Stimulated activated naive B cell treated with anti-CD40 and anti-IgM and Interleukin-4, amounts not matched to agents 10 μg/mL and 1 μg/mL and 100 μg/mL, for 72 hours (primary cell): ENCODE data around the gene ATXN1.
A peak's percentile ranks its signal among the peaks of the same experiment; 100 is the strongest.

ENCODE experiments used
- ATAC-seq, 2 donors: fragments of 150-1000 bp; cut with Tn5 transposase; replicated peaks; 2 replicates each; pipeline ENCODE4 v1.10.0; 2021; ENCODE audit warnings: moderate library complexity in 1 of 2
- DNase-seq: peaks from one replicate; pipeline ENCODE4 v3.0.0; 2021
- H3K27ac Mint-ChIP-seq: one replicate; pipeline ENCODE4 v1.8.0; 2022; ENCODE audit warnings: mild to moderate bottlenecking, mixed read lengths
- H3K27me3 Mint-ChIP-seq, 2 donors: one replicate each; pipeline ENCODE4 v1.8.0; 2022; ENCODE audit warnings: mixed read lengths in 2 of 2
- H3K36me3 Mint-ChIP-seq, 2 donors: one replicate each; pipeline ENCODE4 v1.8.0; 2022; ENCODE audit warnings: mixed read lengths in 2 of 2, mild to moderate bottlenecking in 1 of 2
- H3K4me1 Mint-ChIP-seq, 2 donors: one replicate each; pipeline ENCODE4 v1.8.0; 2022; ENCODE audit warnings: mixed read lengths in 2 of 2, mild to moderate bottlenecking in 1 of 2
- H3K4me3 Mint-ChIP-seq, 2 donors: one replicate each; pipeline ENCODE4 v1.8.0; 2022; ENCODE audit warnings: mild to moderate bottlenecking in 2 of 2, mixed read lengths in 2 of 2, moderate library complexity in 1 of 2
- H3K9me3 Mint-ChIP-seq, 2 donors: one replicate each; pipeline ENCODE4 v1.8.0; 2022; ENCODE audit warnings: mixed read lengths in 2 of 2, mild to moderate bottlenecking in 1 of 2

ATXN1 gene

DNA sequence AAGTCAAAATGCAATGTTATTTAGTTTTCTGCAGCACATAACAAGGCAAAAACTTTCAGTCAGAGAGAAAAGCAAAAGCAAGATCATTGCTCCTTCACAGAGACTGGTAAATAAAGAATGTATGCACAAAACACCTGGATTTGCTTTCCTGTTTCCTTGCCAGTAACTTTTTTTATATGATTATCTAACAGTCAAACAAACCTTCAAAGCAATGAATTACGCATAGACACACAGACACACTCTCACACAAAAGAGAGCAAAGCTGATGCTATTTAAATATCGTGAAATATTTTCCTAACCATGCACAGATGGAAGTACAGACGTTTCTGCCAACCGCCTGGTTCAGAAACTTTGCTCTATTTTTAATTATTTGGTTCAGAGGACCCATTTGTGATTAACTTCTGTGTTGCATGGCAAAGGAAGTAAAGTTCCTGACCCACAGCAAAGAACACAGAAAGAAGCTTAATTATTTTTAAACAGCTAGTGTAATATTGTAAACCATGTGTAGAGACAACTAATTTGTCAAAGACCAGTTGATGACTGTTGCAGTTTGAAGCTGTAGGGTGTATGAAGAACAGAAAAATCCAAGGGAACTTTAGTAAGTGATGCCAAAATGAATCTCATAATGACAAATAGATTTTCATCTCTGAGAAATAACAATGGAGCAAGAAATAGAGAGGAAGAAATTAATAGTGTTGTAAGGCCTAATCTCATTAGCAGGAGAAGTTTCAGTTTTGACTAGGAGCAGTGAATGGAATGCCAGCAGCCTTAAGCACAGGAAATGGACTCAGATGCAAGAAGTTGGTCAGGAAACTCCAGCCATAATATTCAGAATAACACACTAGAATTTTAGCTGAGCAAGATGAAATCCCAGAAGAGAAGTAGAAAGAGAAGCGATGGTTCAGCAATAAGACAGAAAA is 24.1 kb downstream of the ATXN1 start:
- Mint-ChIP-seq H3K4me3 (no peak overlapping the region), H3K9me3 (no peaks in the 10 kb centered on the region), H3K36me3 (peaks cover 44 to 60% of the 10 kb centered on the region in 2 donors), H3K27ac (no peak overlapping the region), H3K4me1 (peaks cover 13 to 28% of the 10 kb centered on the region in 2 donors), H3K27me3 (no peaks in the 10 kb centered on the region)
- ATAC-seq (no peak), DNase-seq (no peak)

- no peak overlapping the region for H3K4me3 Mint-ChIP-seq
- no peaks in the 10 kb centered on the region for H3K27me3 Mint-ChIP-seq
- no peak overlapping the region for H3K27ac Mint-ChIP-seq
- DNase-seq = no peak
- no peak for ATAC-seq
- H3K9me3 Mint-ChIP-seq = no peaks in the 10 kb centered on the region
- peaks cover 23 to 35% of the 10 kb centered on the region in 2 donors for H3K4me1 Mint-ChIP-seq
- H3K36me3 Mint-ChIP-seq = peaks cover 40 to 59% of the 10 kb centered on the region in 2 donors
These were observed 26.2 kb downstream of the ATXN1 start for GRCh38 chr6:16735014-16735413.

DNA sequence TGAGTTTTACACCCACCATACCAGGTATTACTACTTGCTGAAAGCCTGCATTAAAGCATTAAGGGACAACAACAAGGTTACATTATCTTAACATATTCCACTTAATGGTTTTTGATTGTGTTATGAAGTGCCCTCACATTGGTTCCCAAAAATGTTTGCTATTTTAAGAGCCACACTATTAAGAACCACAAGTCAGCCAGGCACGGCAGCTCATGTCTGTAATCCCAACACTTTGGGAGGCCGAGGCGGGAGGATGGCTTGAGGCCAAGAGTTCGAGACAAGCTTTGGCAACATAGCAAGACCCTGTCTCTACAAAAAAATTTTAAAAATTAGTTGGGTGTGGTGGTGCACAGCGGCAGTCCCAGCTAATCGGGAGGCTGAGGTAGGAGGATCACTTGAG is 28.2 kb downstream of the ATXN1 start:
- H3K4me3 Mint-ChIP-seq = no peak overlapping the region
- H3K36me3 Mint-ChIP-seq = peaks cover 36 to 45% of the 10 kb centered on the region in 2 donors
- no peak for DNase-seq
- no peak for ATAC-seq
- peaks cover 21 to 37% of the 10 kb centered on the region in 2 donors for H3K4me1 Mint-ChIP-seq
- no peak overlapping the region for H3K27ac Mint-ChIP-seq
- no peaks in the 10 kb centered on the region for H3K9me3 Mint-ChIP-seq
- no peaks in the 10 kb centered on the region for H3K27me3 Mint-ChIP-seq

DNA sequence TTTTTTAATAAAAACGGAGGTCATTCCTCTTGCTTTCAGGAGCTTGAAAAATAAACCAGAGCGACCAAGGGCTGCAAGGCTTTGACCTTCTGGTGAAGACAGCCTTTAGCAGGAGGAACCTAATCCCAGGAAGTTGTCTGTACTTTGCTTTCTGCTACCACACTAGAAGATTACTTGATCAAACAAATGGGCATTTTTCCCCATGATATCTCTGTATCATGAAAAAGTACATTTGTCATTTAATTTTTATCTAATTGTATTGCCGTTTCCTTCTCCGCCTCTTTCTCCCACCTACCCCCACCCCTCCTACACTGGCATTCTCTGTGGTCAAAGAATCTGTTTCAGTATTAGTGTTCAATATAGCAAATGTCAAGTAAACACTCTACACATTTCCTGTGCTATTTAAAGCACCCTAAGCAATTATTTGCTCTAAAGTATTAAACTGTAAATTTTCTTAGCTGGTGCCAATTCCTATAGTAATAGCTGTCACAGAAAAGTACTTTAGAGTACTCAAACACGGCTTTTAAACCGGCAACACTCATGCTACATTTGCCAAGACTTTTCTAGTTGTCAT is 29.7 kb downstream of the ATXN1 start:
- ATAC-seq = peak; percentile 93 to 94
- Mint-ChIP-seq H3K36me3 (peaks cover 35 to 36% of the 10 kb centered on the region in 2 donors), H3K9me3 (no peaks in the 10 kb centered on the region), H3K27me3 (no peaks in the 10 kb centered on the region), H3K27ac (no peak overlapping the region), H3K4me3 (peak overlapping the region in 1 of 2 donors; percentile 43), H3K4me1 (peaks cover 16 to 33% of the 10 kb centered on the region in 2 donors)
- no peak for DNase-seq

DNA sequence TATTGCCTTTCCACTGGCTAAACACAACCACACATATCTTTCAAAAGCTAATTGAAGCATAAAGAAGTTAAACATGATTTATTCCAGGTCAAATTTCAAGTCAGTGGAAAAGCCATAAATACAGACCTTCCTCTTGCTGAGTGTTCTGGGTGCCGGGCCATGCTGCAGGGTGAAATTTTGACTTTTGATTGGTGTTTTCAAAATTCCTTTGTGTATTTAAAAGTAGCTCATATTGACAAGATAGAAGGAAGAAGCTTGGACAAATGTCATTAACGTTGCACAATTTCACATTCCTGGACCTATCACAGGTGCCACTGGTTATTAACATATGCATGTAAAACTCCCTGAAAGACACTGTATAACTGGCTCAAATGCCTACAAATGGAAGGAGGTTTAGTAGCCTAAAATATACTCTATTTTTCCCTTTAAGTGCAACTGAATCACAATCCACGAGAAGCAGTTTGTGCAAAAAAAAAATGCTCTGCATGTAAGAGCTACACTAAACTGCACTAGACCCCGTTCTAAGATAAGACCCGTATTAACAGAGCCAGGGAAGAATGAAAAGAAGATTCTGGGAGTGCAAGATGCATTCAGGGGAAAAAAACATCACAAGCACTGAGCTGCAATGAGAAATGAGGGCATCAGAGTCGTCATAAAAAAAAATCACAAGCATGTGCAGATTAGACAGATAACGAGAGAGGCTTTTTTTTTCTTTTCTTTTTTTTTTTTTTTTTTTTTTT is 30.4 kb downstream of the ATXN1 start:
- Mint-ChIP-seq H3K4me1 (peaks cover 16 to 36% of the 10 kb centered on the region in 2 donors), H3K9me3 (no peaks in the 10 kb centered on the region), H3K27ac (no peak overlapping the region), H3K27me3 (no peaks in the 10 kb centered on the region), H3K36me3 (peaks cover 34 to 37% of the 10 kb centered on the region in 2 donors), H3K4me3 (peak overlapping the region in 1 of 2 donors; percentile 51)
- ATAC-seq = no peak
- DNase-seq = no peak

GRCh38 chr6:16729744-16730143 is 31.5 kb downstream of the ATXN1 start:
- ATAC-seq = no peak
- DNase-seq = no peak
- H3K36me3 Mint-ChIP-seq = peaks cover 42% of the 10 kb centered on the region in 2 donors
- no peak overlapping the region for H3K27ac Mint-ChIP-seq
- no peaks in the 10 kb centered on the region for H3K9me3 Mint-ChIP-seq
- no peaks in the 10 kb centered on the region for H3K27me3 Mint-ChIP-seq
- peaks cover 16 to 47% of the 10 kb centered on the region in 2 donors for H3K4me1 Mint-ChIP-seq
- H3K4me3 Mint-ChIP-seq = no peak overlapping the region

DNA sequence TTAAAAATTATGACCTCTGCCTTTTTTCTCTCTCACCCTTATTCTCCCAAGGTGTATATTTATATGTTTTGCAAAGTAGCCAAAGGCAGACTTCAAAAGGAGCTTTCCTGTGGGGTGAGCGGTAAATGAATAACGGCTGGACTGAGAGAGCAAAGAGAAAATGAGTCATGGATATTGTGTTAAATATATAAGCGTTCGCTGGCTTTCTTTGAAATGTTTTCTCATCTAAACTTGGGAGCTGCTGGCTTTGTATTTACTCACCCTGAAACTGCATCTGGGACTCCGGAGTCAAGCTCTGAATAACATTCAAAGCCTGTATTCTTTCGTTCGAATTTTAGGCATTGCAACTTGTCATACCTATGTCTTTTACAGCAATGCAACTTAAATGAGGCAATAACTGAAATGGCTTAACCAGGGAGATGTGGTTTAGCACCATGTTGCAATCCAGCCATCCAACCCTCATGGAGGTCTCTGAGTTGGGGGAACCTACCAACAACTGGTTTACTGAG is 32.0 kb downstream of the ATXN1 start:
- Mint-ChIP-seq H3K36me3 (peaks cover 37 to 40% of the 10 kb centered on the region in 2 donors), H3K27ac (no peak overlapping the region), H3K4me1 (peaks cover 16 to 52% of the 10 kb centered on the region in 2 donors), H3K27me3 (no peaks in the 10 kb centered on the region), H3K4me3 (no peak overlapping the region), H3K9me3 (no peaks in the 10 kb centered on the region)
- no peak for ATAC-seq
- DNase-seq = no peak

DNA sequence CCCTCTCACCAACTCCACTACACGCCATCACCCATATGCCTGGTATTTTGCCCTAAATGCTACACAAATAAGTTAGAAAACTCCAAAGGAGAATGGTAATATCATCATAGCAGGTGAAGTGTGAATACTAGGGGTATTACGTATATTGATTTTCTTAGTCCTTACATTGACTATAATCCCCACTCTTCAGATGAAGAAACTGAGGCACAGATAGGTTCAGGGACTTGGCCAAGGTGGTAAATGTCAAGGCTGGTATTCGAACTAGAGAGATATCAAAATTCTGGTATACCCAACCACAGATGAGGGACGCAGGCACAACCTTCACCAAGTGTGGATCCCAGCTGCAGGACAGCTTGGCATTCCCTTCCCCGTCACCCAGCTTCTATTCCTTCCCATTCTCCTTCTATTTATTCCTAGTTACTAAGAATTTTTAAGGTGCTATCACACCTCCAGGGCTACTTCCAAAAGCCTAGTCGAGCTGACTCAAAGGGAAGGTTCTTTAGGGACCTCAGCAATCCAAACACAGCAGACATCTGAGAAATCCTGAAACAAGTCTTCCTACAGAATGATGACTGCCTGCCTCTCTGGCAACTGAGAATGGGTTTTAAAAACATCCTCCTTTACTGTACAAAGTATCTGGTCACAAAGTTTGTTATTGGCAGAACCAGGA is 32.6 kb downstream of the ATXN1 start:
- peaks cover 18 to 58% of the 10 kb centered on the region in 2 donors for H3K4me1 Mint-ChIP-seq
- H3K4me3 Mint-ChIP-seq = no peak overlapping the region
- no peaks in the 10 kb centered on the region for H3K27me3 Mint-ChIP-seq
- DNase-seq = no peak
- no peaks in the 10 kb centered on the region for H3K9me3 Mint-ChIP-seq
- no peak for ATAC-seq
- no peak overlapping the region for H3K27ac Mint-ChIP-seq
- peaks cover 31 to 34% of the 10 kb centered on the region in 2 donors for H3K36me3 Mint-ChIP-seq

DNA sequence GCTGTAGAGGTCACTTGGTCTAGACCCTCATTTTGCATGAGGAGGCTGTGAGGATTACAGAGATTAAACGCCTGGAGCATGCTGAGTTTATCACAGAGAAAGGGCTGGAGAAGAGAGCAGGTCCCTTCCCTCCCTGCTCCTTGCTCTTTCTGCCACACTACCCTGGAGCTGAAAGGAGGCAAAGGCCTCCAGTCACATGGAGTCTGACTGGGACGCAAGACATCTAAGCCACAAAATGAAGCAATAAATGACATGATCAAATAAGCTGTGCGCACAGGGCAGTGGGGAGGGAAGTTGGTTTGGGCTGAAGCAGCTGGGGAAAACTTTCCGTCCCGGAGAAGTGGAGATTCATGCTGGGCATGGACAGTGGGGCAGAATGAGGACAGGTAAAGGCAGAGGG is 33.3 kb downstream of the ATXN1 start:
- Mint-ChIP-seq H3K27me3 (no peaks in the 10 kb centered on the region), H3K4me1 (peaks cover 18 to 57% of the 10 kb centered on the region in 2 donors)

DNA sequence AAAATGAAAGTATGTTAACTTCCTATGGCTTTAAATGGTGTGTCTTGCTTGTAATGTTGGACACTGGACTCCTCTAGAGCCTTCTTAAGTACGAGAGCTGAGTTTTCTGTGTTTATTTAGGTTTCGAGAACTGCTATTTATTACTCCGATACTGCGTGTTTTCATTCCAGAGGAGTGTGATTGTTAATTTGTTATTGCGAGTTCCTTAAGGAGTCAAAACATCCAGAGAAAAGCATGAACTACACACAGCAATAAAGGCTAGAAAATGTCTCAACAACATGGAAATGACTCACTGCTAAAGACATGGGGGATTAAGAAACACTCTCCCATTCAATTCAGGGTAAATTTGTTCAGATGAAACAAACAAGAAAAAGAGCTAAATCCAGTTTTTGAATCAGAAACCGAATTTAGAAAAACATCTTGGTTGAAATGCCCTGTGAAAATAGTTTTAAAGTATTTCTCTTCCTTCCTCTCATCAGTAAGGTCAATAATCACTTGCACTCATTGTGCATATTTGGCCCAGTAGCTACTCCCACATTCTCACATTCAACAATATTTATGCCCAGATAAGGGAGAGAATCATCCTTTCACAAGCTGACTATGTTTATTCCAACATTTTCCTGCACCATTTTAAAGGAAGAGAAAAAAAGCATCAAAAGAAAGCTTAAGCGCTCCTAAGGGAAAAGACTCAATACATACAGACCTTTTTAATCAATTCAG is 36.0 kb downstream of the ATXN1 start:
- H3K9me3 Mint-ChIP-seq = no peaks in the 10 kb centered on the region
- ATAC-seq (no peak), DNase-seq (no peak)
- H3K36me3 Mint-ChIP-seq = peaks cover 19 to 21% of the 10 kb centered on the region in 2 donors
- no peaks in the 10 kb centered on the region for H3K27me3 Mint-ChIP-seq
- no peak overlapping the region for H3K27ac Mint-ChIP-seq
- H3K4me3 Mint-ChIP-seq = no peak overlapping the region
- peaks cover 4 to 42% of the 10 kb centered on the region in 2 donors for H3K4me1 Mint-ChIP-seq

More for the DNA sequence above, 33.3 kb downstream of the ATXN1 start:
- ATAC-seq (no peak), DNase-seq (no peak)
- Mint-ChIP-seq H3K36me3 (peaks cover 25 to 27% of the 10 kb centered on the region in 2 donors), H3K9me3 (no peaks in the 10 kb centered on the region), H3K4me3 (no peak overlapping the region), H3K27ac (no peak overlapping the region)

DNA sequence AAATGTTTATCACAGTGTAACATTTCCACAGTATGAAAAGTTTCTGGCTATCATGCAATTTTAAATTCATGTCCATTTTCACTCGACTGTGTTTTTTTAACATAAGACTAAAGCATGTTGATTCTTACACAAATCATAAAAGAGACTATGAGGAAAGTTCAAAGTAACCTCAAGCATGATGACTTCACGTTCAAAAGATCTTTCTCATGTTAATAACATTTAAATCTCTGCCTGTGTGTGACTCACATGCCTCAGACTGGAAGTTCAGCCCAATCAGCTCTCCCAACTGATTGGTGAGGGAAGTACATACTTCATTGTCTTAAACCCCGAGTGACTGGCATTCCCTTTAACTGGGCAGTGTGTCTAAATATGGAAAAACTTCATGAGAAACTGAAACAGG is 37.4 kb downstream of the ATXN1 start:
- Mint-ChIP-seq H3K4me1 (peaks cover 10 to 57% of the 10 kb centered on the region in 2 donors), H3K36me3 (peaks cover 23 to 28% of the 10 kb centered on the region in 2 donors), H3K27me3 (no peaks in the 10 kb centered on the region), H3K4me3 (no peak overlapping the region), H3K27ac (no peak overlapping the region), H3K9me3 (no peaks in the 10 kb centered on the region)
- no peak for ATAC-seq
- no peak for DNase-seq

DNA sequence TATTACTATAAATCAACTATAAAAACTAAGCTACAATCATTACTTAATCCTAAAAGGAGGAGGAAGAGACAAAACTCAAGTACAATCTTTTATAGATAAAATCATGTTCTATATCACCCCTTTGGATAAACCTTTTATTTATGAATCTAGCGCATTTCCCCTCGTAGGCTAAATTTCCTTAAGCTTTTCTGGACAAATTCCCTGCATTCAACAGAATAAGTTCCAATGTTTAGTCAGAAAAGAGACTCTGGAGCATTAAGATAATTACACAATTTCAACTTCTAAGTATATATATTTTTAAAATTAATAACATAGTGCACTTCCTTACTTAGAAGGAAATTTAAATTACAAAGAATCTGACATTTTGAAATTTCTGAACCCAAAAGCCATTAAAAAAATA is 37.9 kb downstream of the ATXN1 start:
- no peaks in the 10 kb centered on the region for H3K9me3 Mint-ChIP-seq
- peaks cover 19 to 28% of the 10 kb centered on the region in 2 donors for H3K36me3 Mint-ChIP-seq
- H3K27me3 Mint-ChIP-seq = no peaks in the 10 kb centered on the region
- ATAC-seq = no peak
- H3K4me1 Mint-ChIP-seq = peaks cover 10 to 58% of the 10 kb centered on the region in 2 donors
- no peak overlapping the region for H3K4me3 Mint-ChIP-seq
- H3K27ac Mint-ChIP-seq = no peak overlapping the region
- DNase-seq = no peak

DNA sequence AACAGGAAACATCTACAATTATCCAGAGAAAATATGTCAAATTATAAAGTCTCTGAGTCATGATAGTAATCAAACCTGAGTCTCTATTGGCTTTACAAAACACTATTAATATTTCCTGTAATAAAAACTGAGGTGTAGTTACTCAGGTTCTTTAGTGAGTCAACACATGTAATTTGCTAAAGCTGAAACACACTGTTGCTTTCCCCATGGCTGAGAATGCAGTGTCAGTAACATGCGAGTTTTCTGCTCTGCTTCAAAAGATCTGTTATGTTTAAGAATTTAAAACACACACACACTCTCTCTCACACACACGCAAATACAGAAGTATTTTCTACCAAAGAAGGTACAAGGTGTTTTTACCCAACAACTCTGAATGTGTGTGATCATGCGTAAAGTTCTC is 38.6 kb downstream of the ATXN1 start:
- Mint-ChIP-seq H3K4me3 (no peak overlapping the region), H3K27me3 (no peaks in the 10 kb centered on the region), H3K36me3 (peaks cover 15 to 26% of the 10 kb centered on the region in 2 donors), H3K4me1 (peaks cover 10 to 51% of the 10 kb centered on the region in 2 donors), H3K9me3 (no peaks in the 10 kb centered on the region), H3K27ac (no peak overlapping the region)
- DNase-seq (no peak), ATAC-seq (peak; percentile 18 to 60)
